Testis (tissue), 5 donors: ENCODE data around the gene LSM14A. TPM values are rescaled to one million over a fixed set of nuclear protein-coding genes. Genes with fewer than 3 reads are reported as not detected.
A peak's percentile ranks its signal among the peaks of the same experiment; 100 is the strongest.

Experiments
- DNase-seq: peaks from one replicate; pipeline ENCODE4 v3.0.0-alpha.2; 2019
- H3K27ac ChIP-seq, 2 donors: fragments of 200-600 bp; sonication (generic); one replicate each; pipeline ENCODE4 v1.5.1; 2019
- H3K27me3 ChIP-seq: fragments of 200-600 bp; sonication (generic); one replicate; pipeline ENCODE4 v1.5.1; 2019
- H3K36me3 ChIP-seq: fragments of 200-600 bp; sonication (generic); one replicate; pipeline ENCODE4 v1.5.1; 2017; ENCODE audit warnings: low read depth; ENCODE audit errors: missing control alignments
- H3K4me1 ChIP-seq: fragments of 200-600 bp; sonication (generic); one replicate; pipeline ENCODE4 v1.5.1; 2019
- H3K4me3 ChIP-seq, 2 donors: fragments of 200-600 bp; sonication (generic); one replicate each; pipeline ENCODE4 v1.5.1; 2017 to 2019
- H3K9me3 ChIP-seq: fragments of 200-600 bp; sonication (generic); one replicate; pipeline ENCODE4 v1.5.1; 2017
- CTCF ChIP-seq, 3 experiments: fragments of 450-650 bp in 2 of 3; fragments of 200-600 bp in 1 of 3; sonication (generic) in 1 of 3; IDR thresholded peaks; one replicate each; pipeline ENCODE4 v1.5.1; 2016 to 2019; ENCODE audit warnings: antibody characterized with exemption in 3 of 3, mild to moderate bottlenecking in 2 of 3, moderate library complexity in 1 of 3
- POLR2A ChIP-seq: fragments of 450-650 bp; IDR thresholded peaks from one replicate; pipeline ENCODE4 v1.6.1; 2017; ENCODE audit warnings: antibody characterized with exemption, mild to moderate bottlenecking, moderate library complexity
- WGBS, 2 donors: methylation state at CpG; one replicate each; pipeline ENCODE4 v1.1.5; 2018; 5-methylcytosine and 5-hydroxymethylcytosine counted together
- intact Hi-C: fragments of 100-400 bp; cut with DNase I; formaldehyde crosslinking; loops from one replicate; pipeline ENCODE4 v1.15.1; 2023; ENCODE audit warnings: low total_unique reads
- long read RNA-seq, 2 donors: transcript quantifications; one replicate each; lab custom pipeline, GENCODE V29; 2026
- polyA plus RNA-seq: library from polyadenylated mRNA; stranded (reverse); fragments of 350-450 nt; fragmentation: Illumina TruSeq; extraction: RNeasy Lipid Tissue Mini Kit (QIAGEN cat#74804); gene quantifications from one replicate; pipeline ENCODE4 v1.2.3, GENCODE V29; 2014; ENCODE audit warnings: low read depth, low replicate concordance; ENCODE audit not compliant: insufficient read depth
- total RNA-seq, 2 donors: library from RNA; depleted of rRNA; stranded (reverse); fragments of >200 nt; gene quantifications; one replicate each; pipeline ENCODE4 v1.2.3, GENCODE V29; 2016

LSM14A gene
- 100 to 1,000 TPM; 174 to 192 TPM for total RNA-seq
- polyA plus RNA-seq, result 122 TPM
- long read RNA-seq, donor 1, transcript LSM14A-201 (11 exons, 3,424 nt), result minor isoform, 9 of 72 reads
- long read RNA-seq, donor 1, transcript LSM14A-203 (10 exons, 3,596 nt), result major isoform, 14 of 72 reads
- long read RNA-seq, donor 1, partial matches to known transcripts, result 41 of 72 reads
- long read RNA-seq, donor 1, other reads (novel, unspliced or antisense), result 0 of 72 reads
- long read RNA-seq, donor 2, transcript LSM14A-203 (10 exons, 3,596 nt), result major isoform, 8 of 33 reads
- long read RNA-seq, donor 2, partial matches to known transcripts, result 16 of 33 reads
- long read RNA-seq, donor 2, other reads (novel, unspliced or antisense), result 0 of 33 reads

- TF ChIP-seq CTCF (IDR thresholded peaks at IDR 0.05), result no peak
- TF ChIP-seq POLR2A, result no peak
- peak; percentile 93 for DNase-seq
- intact Hi-C loops, result no loop called here
- no peaks in the 10 kb centered on the region for H3K27me3 ChIP-seq
- H3K4me3 ChIP-seq, result peak within 1 kb of the TSS; percentile 96 to 100
- H3K36me3 ChIP-seq, result no peaks in the 10 kb centered on the region
- H3K4me1 ChIP-seq, result peaks cover 27% of the 10 kb centered on the region
- no peaks in the 10 kb centered on the region for H3K9me3 ChIP-seq
- H3K27ac ChIP-seq, result peak within 1 kb of the TSS; percentile 100
- WGBS, 2 donors, result 0% methylated on average over 16 to 53 of the region's 83 CpGs
Measured at GRCh38 chr19:34171877-34172660, at the start of gene LSM14A. TSS of gene LSM14A (plus strand) at chr19:34172504. CDS start at chr19:34172643, 139 bp downstream.

GRCh38 chr19:34124828-34125227 lies 47.5 kb upstream of the LSM14A start:
- DNase-seq, result no peak
- TF ChIP-seq POLR2A (no peak), CTCF (IDR thresholded peaks at IDR 0.05) (no peak)
- Histone ChIP-seq H3K4me3 (no peak overlapping the region), H3K27me3 (no peaks in the 10 kb centered on the region), H3K36me3 (no peaks in the 10 kb centered on the region), H3K27ac (no peak overlapping the region), H3K4me1 (no peaks in the 10 kb centered on the region), H3K9me3 (no peaks in the 10 kb centered on the region)
- WGBS, 2 donors, result 0 to 28% methylated on average over 1 of the region's 1 CpG
- intact Hi-C loops, result no loop called here

DNA sequence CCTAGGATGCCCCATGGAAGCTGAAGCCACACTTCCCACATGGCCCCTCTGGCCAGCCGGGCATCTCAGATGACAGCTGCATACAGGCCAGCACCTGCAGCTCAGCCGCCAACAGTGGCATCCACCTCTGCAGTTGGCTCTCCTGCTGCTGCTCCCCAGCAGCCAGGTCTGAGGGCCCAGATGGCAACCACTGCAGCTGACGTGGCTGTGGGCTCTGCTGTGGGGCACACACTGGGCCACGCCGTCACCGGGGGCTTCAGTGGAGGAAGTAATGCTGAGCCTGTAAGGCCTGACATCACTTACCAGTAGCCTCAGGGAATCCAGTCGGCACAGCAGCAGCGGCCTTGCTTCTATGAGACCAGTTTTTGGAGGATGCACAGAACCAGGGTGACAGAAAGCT lies 45.3 kb upstream of the LSM14A start:
- TF ChIP-seq CTCF (IDR thresholded peaks at IDR 0.05) (no peak), POLR2A (no peak)
- Histone ChIP-seq H3K27ac (no peak overlapping the region), H3K4me3 (no peak overlapping the region), H3K9me3 (no peaks in the 10 kb centered on the region), H3K27me3 (no peaks in the 10 kb centered on the region), H3K4me1 (no peaks in the 10 kb centered on the region), H3K36me3 (no peaks in the 10 kb centered on the region)
- no peak for DNase-seq
- WGBS, 2 donors, result 84 to 87% methylated on average over 4 to 5 of the region's 8 CpGs
- intact Hi-C loops, result no loop called here

- Histone ChIP-seq H3K4me3 (no peak overlapping the region), H3K27ac (no peak overlapping the region), H3K9me3 (no peaks in the 10 kb centered on the region), H3K36me3 (no peaks in the 10 kb centered on the region), H3K27me3 (no peaks in the 10 kb centered on the region), H3K4me1 (no peaks in the 10 kb centered on the region)
- 91% methylated on average over 6 of the region's 6 CpGs for whole genome bisulfite sequencing, 2 donors
- TF ChIP-seq CTCF (IDR thresholded peaks at IDR 0.05) (no peak), POLR2A (no peak)
- intact Hi-C loops, result no loop called here
- DNase-seq, result no peak
Measured at GRCh38 chr19:34127684-34128189, 44.6 kb upstream of the LSM14A start.
